Inflammatory macrophage treated with lipopolysaccharide for 1 hour (primary cell): ENCODE data around the gene IRF3.

Source experiments
- DNase-seq, 2 donors: peaks; one replicate each; pipeline ENCODE4 v3.0.0-alpha.2; 2020 to 2022

The IRF3 gene, protein sequence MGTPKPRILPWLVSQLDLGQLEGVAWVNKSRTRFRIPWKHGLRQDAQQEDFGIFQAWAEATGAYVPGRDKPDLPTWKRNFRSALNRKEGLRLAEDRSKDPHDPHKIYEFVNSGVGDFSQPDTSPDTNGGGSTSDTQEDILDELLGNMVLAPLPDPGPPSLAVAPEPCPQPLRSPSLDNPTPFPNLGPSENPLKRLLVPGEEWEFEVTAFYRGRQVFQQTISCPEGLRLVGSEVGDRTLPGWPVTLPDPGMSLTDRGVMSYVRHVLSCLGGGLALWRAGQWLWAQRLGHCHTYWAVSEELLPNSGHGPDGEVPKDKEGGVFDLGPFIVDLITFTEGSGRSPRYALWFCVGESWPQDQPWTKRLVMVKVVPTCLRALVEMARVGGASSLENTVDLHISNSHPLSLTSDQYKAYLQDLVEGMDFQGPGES

DNA sequence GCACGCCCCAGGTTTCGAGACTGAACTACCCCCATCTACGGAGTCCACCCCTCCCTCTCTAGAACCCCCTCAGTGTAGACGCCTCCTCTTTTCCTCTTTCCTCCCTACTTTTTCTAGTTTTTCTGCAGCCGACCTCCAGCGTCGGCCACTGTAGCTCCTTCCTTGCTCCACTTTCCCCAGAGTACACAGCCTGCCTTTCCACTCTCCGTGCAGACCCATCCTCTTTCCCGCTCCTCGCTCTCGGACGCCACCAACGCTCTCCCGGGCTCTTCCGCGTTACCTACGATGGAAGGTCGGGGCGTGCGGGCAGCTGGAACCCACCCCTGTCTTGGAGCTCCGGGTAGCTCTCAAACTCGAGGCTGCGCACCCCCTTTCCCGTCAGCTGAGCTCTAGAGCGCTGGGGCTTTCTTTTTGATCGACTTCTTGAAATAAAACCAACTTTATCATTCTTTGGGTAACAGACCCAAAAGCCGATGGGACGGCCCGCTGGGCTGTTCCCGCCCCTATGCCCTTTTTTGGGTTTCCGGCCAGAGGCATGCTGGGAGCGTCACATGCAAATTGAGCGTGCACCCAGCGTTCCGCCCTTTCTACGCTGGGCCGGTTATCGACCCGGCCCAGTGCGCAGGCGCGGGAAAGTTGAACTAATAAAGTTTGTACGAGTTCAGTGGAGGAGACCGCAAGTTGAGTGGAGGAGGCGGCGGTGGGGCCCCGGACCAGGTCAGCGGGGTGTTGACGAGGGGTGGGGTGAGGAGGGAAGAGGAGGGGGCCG is at the start of gene IRF3, which contains the start of gene BCL2L12:
IRF3 (minus strand) TSS at position 507 of the 769 bp plus-strand sequence. CDS start 1,019 bp downstream, outside the sequence.
BCL2L12 (plus strand) TSS at position 583 of the 769 bp plus-strand sequence. CDS start 760 bp downstream, outside the sequence.
- peak; percentile 94 to 99 for DNase-seq

DNA sequence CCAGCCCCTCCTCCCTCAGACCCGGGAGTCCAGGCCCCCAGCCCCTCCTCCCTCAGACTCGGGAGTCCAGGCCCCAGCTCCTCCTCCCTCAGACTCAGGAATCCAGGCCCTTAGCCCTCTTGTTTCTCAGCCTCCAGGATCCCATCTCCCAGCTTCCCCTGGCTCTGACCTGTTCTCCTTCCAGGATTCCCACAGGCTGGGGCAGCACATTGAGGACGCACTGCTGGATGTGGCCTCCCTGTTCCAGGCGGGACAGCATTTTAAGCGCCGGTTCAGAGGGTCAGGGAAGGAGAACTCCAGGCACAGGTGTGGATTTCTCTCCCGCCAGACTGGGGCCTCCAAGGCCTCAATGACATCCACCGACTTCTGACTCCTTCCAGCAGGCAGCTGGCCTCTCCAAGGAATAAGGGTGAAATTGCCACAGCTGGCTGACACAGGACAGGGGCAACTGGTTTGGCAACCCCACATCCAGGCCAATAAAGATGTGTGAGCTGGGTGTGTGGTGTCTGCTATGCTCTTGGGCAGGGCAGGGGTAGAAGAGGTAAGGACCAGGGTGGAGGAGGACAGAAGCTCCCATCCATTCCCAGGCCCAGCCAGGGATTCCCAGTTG is 47.7 kb upstream of the IRF3 start:
- DNase-seq = no peak

DNA sequence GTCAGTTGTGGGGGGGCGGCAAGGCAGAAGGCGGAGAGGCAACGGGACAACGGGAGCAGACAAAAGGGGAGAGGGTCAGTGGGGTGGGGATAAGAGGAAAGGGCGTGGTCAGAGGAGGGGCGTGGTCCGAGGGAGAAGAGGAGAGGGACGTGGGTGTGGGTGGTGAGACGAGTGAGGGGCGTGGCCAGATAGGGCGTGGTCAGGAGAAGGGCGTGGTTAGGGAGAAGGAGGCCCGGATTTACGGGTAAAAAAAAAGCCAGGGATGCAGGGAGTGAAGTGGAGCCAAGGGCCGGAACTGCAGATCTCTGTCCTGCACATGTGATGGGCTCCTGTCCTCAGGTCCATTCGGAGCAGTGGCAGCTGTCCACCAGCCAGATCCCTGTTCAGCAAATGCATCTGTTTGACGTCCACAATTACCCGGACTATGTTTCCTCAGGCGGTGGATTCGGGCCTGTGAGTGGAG is 46.8 kb upstream of the IRF3 start:
- peak; percentile 11 to 23 for DNase-seq

DNA sequence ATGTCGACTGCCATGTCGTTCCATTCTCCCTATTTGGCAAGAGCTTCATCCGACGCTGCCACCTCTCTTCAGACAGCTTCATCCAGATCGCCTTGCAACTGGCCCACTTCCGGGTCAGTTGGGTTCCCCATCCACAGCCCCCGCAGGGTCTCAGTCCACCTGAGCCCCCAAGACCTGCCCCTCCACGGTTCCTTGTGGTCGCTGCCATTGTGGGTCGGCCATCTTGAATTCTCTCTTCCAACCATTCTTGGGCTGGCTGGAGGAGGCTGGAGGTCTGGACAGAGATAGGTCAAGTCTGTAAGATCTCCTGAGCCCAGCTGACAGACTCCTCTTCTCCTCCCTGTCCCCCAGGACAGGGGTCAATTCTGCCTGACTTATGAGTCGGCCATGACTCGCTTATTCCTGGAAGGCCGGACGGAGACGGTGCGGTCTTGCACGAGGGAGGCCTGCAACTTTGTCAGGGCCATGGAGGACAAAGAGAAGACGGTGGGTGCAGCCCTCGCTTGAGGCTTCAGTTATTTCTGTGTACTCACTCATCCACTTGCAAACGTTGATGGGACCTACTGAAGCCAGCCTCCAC is 44.8 kb upstream of the IRF3 start:
- no peak for DNase-seq

DNA sequence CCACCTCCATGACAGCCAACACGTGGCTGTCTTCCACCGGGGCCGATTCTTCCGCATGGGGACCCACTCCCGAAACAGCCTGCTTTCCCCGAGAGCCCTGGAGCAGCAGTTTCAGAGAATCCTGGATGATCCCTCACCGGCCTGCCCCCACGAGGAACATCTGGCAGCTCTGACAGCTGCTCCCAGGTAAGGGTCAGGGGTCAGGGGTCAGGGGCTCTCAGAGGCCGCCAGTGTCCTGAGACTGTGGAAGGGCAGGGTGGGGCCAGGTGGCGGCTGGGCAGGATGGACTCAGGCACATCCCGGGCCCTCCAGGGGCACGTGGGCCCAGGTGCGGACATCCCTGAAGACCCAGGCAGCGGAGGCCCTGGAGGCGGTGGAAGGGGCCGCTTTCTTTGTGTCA is 40.3 kb upstream of the IRF3 start:
- DNase-seq = no peak

DNA sequence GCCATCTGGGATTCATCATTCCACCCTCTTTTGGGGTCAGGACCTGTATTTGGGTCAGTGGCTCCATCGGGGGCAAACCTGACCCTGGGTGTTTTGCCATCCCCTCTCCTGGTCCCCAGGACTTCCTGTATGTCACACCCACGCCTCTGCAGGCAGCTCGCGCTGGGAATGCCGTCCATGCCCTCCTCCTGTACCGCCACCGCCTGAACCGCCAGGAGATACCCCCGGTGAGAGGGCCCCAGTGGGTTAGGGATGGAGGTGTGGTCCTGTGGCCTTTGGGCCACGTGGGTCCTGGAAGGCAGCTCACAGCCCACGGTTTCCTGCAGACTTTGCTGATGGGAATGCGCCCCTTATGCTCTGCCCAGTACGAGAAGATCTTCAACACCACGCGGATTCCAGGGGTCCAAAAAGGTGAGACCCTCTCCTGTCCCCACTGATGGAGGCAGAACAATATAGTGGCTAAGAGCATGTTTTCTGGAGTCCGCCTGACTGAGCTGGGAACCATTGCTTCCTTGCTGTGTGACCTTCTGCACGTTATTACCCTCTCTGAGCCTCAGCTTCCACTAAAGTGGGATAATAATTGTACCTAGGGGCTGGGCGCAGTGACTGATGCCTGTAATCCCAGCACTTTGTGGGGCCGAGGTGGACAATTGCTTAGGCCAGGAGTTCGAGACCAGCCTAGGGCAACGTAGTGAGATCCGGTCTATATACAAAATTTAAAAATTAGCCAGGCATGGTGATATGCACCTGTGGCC is 39.4 kb upstream of the IRF3 start:
- DNase-seq = no peak

DNA sequence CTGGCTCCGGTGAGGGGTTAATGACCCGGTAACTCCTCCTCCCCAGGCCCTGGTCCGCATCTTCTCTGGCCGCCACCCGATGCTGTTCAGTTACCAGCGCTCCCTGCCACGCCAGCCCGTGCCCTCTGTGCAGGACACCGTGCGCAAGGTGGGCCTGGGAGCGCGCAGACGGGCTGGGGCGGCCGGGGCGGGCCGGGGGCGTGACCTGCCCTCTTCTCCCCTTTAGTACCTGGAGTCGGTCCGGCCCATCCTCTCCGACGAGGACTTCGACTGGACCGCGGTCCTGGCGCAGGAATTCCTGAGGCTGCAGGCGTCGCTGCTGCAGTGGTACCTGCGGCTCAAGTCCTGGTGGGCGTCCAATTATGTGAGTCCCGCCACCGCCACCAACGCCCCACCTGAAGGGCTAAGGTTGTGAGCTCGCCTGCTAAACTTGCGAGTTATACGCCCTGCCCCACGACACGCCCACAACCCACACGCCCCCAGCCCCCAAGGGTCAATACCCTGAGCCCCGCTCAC is 35.7 kb upstream of the IRF3 start:
- DNase-seq = no peak

DNA sequence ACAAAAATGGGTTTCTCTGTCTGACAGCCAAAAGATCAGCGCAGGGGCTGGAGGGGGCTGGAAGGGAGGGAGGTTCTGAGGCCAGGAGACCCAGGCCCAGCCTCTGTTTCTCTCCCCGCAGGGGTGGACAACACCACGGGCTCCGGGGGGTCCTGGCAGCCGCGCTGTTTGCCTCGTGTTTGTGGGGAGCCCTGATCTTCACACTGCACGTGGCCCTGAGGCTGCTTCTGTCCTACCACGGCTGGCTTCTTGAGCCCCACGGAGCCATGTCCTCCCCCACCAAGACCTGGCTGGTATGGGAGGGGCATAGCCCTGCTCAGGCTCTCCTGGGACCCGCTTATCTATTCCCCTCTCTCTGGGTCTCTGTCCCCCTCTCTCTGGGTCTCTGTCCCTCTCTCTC is 34.9 kb upstream of the IRF3 start:
- no peak for DNase-seq

DNA sequence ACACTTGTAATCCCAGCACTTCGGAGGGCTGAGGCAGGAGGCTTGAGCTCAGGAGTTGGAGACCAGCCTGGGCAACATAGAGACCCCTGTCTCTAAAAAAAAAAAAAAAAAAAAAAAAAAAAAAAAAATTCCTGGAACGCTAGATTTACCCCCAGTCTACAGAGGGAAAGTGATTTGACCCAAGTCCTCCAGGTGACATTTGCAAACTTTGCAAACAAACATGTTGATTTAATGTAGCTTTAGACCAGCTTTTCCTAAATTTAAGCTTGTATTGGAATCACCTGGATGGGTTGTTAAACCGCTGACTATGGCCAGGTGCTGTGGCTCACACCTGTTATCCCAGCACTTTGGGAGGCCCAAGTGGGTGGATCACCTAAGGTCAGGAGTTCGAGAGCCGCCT is 33.7 kb upstream of the IRF3 start:
- DNase-seq = no peak

DNA sequence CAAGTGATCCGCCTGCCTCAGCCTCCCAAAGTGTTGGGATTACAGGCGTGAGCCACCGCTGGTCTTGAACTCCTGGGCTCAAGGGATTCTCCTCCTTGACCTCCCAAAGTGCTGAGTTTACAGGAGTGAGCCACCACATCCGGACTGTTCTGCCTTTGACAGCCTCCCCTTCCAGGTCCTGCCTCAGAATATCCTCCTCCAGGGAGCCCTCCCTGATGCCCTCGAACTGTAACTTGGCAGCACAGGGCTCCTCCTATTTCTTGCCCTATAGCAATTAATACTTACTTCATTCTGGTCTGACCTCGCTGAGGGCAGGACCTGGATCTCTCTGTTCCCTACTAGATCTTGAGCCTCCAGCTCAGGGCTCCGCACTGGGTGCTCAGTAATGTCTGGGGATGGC is 31.2 kb upstream of the IRF3 start:
- no peak for DNase-seq

DNA sequence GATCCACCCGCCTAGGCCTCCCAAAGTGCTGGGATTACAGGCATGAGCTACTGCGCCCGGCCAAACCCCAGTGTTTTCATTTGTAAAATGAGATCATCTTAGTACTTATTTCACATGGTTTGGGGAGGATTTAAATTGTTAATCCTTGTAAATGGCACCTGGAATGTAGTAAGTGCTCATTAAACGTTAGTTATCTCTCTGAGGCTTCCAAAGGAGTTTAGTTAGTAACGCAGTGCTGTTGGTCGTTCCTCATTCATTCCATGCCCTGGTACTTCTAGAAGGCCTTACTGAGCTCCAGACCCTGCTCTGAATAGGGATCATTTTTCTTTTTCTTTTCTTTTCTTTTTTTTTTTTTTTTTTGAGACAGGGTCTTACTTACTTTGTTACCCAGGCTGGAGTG is 30.5 kb upstream of the IRF3 start:
- no peak for DNase-seq

DNA sequence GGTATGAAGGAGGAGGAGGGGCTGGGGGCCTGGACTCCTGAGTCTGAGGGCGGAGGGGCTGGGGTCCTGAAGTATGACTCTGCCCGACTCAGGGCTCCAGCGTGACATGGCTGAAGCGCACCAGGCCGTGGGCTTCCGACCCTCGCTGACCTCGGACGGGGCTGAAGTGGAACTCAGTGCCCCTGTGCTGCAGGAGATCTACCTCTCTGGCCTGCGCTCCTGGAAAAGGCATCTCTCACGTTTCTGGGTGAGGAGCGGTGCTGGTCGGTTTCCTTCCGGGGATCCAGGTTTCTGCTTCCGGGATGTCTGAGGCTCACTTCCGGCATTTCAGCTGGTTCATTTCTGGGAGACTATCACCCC is 26.5 kb upstream of the IRF3 start:
- DNase-seq = no peak

DNA sequence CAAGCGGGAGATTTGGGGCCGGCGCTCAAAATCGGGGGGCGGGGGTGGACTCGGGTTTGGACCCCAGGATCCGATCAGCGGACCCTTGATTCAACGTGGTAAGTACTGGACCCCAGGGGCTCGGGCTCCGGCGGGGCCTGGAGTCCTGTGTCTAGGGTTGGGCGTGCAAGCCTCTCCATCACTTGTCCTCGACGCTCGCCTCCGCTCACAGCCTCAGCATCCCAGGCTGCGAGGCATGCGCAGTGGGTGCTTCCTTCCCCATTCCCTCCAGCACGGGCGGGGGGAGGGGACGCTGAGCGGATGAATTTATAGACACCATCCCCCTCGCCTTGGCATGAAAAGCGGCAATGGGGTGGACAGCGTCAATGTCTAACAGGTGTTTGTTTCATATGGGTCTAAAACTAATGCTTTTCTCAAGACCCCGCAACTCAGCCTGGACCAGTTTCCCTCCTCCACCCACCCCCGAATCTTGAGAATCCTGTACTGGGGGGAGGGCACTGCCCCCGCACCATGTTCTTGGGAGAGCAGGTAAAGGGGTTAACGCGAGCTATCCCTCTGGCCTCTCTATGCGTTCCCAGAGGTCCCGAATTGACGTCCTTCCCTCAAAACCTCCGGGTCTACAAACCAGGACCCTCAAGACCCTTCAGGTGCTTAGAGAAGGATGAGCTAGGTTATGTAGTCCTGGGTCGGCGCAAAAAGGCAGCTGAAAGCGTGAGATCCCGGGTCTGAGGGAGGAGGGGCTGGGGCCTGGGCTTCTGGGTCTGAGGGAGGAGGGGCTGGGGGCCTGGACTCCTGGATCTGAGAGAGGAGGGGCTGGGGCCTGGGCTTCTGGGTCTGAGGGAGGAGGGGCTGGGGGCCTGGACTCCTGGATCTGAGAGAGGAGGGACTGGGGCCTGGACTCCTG is 25.8 kb upstream of the IRF3 start:
- DNase-seq = no peak

DNA sequence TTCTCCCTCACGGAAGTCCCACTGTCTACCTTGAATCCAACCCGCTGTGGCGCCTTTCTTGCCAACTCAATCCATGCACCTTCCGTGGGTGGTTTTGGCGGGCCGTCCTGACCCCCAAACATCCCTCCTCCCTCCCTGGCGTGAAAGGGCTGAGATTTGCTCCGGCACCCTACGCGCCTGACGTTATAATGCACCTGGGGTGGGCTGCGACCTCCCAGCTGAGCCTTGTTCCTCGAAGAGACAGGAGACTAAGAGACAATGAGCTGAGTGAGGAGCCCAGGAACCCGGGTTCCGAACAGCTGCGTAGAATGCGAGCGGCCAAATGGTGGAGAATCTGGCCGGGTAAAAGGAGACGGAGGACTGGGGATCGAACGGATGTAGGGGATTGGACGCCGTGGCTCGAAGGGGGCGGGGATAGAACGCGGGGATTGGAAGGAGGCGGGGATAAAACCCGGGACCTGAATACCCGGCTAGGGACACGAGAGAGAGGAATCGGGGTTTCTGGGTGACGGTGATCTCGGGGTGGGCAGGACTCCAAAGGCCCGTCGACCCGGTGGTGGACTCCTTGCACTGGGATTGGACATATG is 25.1 kb upstream of the IRF3 start, which contains the start of gene CPT1C:
CPT1C (plus strand) TSS at position 461 of the 587 bp plus-strand sequence. CDS start 1,137 bp downstream, outside the sequence.
- peak in 1 of 2 donors; percentile 16 for DNase-seq

DNA sequence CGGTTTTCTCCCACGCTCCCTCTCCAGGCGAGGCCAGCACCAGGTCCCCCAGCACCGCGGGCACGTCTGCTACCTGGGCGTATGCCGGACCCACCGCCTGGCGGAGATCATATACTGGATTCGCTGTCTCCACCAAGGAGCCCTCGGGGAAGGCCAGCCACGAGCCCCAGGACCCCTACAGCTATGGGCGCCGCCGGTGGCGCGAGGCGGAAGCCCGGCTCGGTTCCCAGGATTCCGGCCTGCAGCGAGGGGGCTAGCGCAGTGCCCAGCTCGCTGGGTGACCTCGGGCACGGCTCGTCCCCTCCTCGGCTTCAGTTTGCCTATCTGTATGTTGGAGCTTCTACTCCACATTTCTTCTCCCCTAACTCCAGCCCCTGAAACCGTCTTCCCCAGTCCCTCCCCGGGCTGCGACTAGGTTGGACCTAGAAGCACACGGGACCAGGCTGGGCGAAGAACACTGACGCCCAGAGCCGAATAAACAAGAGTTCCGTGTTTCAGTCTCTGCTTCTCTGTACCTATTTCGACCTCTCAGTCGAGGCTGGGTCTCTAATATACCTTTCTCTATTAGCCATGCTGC is 24.5 kb upstream of the IRF3 start:
- no peak for DNase-seq

DNA sequence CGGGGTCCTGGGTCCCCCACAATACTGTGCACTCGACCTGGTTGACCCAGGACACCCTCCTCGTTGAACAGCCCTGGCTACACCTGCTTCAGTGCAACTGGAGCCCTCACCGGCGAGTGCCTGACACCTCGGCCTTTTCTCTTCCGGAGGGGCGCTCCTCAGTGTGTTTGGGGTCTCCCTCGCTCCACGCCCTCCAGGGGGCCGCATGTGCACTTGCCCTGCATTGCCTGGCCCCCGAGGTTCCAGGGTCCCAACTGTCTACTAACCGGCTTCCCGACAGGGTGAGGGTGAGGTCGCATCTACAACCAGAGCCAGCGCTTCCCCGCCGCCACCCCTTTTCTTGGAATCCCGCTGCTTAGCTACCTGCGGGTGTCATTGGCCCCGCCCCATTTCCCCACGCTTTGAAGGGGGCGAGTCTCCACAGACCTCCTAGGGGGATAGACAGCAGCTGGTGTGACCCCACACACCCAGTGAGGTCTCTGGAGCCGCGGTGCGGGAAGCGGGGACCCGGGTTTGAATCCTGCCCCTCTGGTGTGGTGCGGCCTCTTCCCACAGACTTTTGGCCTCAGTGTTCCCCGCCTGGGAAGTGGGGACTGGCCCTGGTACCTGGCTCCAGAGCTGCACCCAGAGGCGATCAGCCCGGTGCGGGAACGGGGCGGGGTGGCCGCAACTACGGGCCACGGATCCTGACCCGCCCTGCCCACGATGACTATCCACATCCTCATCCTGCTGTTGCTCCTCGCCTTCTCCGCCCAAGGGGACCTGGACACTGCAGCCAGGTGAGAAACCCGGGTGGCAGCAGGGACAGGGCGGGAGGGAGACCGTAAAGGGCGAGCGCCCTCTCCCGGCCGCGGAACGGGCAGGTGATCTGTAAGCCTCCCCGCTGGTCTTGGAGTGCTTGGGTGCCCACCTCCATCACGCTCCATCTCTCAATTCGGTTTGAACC is 23.7 kb upstream of the IRF3 start, which contains the start of gene ADM5:
ADM5 (plus strand) TSS at position 462 of the 946 bp plus-strand sequence; CDS start at position 706, 244 bp downstream.
- DNase-seq = no peak

DNA sequence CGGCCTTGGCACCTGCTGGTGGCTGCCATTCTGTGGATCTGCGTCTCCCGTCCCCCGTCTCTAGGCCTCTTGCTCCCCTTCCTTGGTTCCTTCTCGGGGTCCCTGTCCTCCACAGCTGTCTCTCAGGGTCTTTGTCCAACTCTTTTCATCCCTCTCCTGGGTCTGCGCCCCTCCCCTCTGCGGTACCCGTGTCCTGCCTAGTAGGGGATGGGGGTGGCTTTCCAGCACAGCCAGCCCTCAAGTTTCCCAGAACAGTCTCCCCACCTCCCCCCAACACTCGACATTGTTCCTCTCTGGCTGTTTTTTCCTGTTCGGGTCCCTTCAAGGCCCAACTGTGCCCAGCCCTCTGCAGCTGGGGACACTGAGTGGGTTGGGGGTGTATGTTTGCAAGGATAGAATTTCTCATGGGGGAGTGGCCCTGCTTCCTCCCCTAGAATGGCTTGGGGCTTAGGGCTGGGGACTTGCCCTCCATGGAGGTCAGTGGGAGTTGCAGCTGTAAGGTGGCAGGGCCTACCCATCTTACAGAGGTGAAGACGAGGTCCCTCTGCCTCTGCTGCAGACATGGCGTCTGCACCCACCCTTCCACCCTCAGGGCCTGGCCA is 23.0 kb upstream of the IRF3 start:
- DNase-seq = no peak
